HG02973 (cell line): Measurements from ENCODE around the gene DHX8.
"Not testable (repeated sequence)": the region's sequence is repeated elsewhere in the genome, so short reads cannot be mapped to it uniquely, and the experiment has no call there.

ENCODE experiments used
- ATAC-seq: cut with Tn5 transposase; IDR thresholded peaks from one replicate; pipeline ENCODE4 v1.9.1; 2021; ENCODE audit warnings: moderate library complexity; ENCODE audit not compliant: unreplicated experiment

DHX8 gene

GRCh38 chr17:43483674-43484551 lies at the start of gene DHX8:
TSS of gene DHX8 (plus strand) at chr17:43483975. CDS start at chr17:43484038, 63 bp downstream.
- ATAC-seq, result peak; percentile 94

GRCh38 chr17:43434902-43435319 lies 48.9 kb upstream of the DHX8 start:
- ATAC-seq, result no peak

GRCh38 chr17:43437756-43438155 lies 46.0 kb upstream of the DHX8 start:
- ATAC-seq, result no peak

- ATAC-seq, result no peak
Observed at GRCh38 chr17:43438626-43439025, 45.1 kb upstream of the DHX8 start.

GRCh38 chr17:43439041-43439440 lies 44.7 kb upstream of the DHX8 start:
- ATAC-seq, result no peak

- no peak for ATAC-seq
Observed at GRCh38 chr17:43442711-43443110, 41.1 kb upstream of the DHX8 start.

- no peak for ATAC-seq
Observed at GRCh38 chr17:43443381-43443780, 40.4 kb upstream of the DHX8 start.

- ATAC-seq, result no peak
Observed at GRCh38 chr17:43444223-43445008, 39.4 kb upstream of the DHX8 start.

- no peak for ATAC-seq
Observed at GRCh38 chr17:43445009-43445589, 38.7 kb upstream of the DHX8 start.

GRCh38 chr17:43446773-43447172 lies 37.0 kb upstream of the DHX8 start:
- no peak for ATAC-seq

- no peak for ATAC-seq
Observed at GRCh38 chr17:43448720-43449469, 34.9 kb upstream of the DHX8 start.

- no peak for ATAC-seq
Observed at GRCh38 chr17:43449470-43450248, 34.1 kb upstream of the DHX8 start.

GRCh38 chr17:43450791-43451190 lies 33.0 kb upstream of the DHX8 start:
- ATAC-seq, result not testable (repeated sequence)

- ATAC-seq, result not testable (repeated sequence)
Observed at GRCh38 chr17:43451741-43452140, 32.0 kb upstream of the DHX8 start.

- no peak for ATAC-seq
Observed at GRCh38 chr17:43453331-43453812, 30.4 kb upstream of the DHX8 start.

GRCh38 chr17:43454868-43455267 lies 28.9 kb upstream of the DHX8 start:
- ATAC-seq, result no peak

- no peak for ATAC-seq
Observed at GRCh38 chr17:43456029-43456428, 27.7 kb upstream of the DHX8 start.

GRCh38 chr17:43456661-43457361 lies 27.0 kb upstream of the DHX8 start:
- ATAC-seq, result no peak

- no peak for ATAC-seq
Observed at GRCh38 chr17:43457362-43457692, 26.4 kb upstream of the DHX8 start.
